GM23338 (cell line): ENCODE measurements around the gene SLX4IP. TPM values are rescaled to one million over a fixed set of nuclear protein-coding genes. Genes with fewer than 3 reads are reported as not detected.
A peak's percentile ranks its signal among the peaks of the same experiment; 100 is the strongest.

Source experiments
- ATAC-seq: fragments of 200-7000 bp; cut with Tn5 transposase; 3 replicates; pipeline ENCODE4 v1.9.1; 2020
- DNase-seq: peaks from one replicate; pipeline ENCODE4 v3.0.0-alpha.2; 2015; ENCODE audit warnings: low spot score
- H2AFZ ChIP-seq: fragments of 200-600 bp; sonication (generic); 2 replicates; pipeline ENCODE4 v1.8.0; 2016; ENCODE audit warnings: antibody characterized with exemption, mild to moderate bottlenecking, moderate library complexity
- H3F3A ChIP-seq: fragments of 200-600 bp; sonication (generic); replicated peaks from 2 replicates; pipeline ENCODE4 v1.8.0; 2017; ENCODE audit warnings: antibody characterized with exemption, mixed run types, low read depth
- H3K27ac ChIP-seq: fragments of 200-600 bp; sonication (generic); 2 replicates; pipeline ENCODE4 v1.6.1; 2016; ENCODE audit warnings: low read depth
- H3K27me3 ChIP-seq: fragments of 200-600 bp; sonication (generic); 2 replicates; pipeline ENCODE4 v1.8.0; 2016; ENCODE audit warnings: mild to moderate bottlenecking, mixed run types, moderate library complexity; ENCODE audit not compliant: insufficient read depth
- H3K36me3 ChIP-seq: fragments of 200-600 bp; sonication (generic); 2 replicates; pipeline ENCODE4 v1.8.0; 2016; ENCODE audit warnings: mild to moderate bottlenecking; ENCODE audit not compliant: insufficient read depth
- H3K4me1 ChIP-seq: fragments of 200-600 bp; sonication (generic); 2 replicates; pipeline ENCODE4 v1.8.0; 2016; ENCODE audit warnings: mild to moderate bottlenecking, moderate library complexity; ENCODE audit not compliant: insufficient read depth
- H3K4me2 ChIP-seq: fragments of 200-600 bp; sonication (generic); 2 replicates; pipeline ENCODE4 v1.7.1; 2017; ENCODE audit warnings: mixed run types
- H3K4me3 ChIP-seq: fragments of 200-600 bp; sonication (generic); 2 replicates; pipeline ENCODE4 v1.6.1; 2016; ENCODE audit warnings: mixed run types
- H3K79me2 ChIP-seq: fragments of 200-600 bp; sonication (generic); replicated peaks from 2 replicates; pipeline ENCODE4 v1.8.0; 2017; ENCODE audit warnings: mild to moderate bottlenecking; ENCODE audit not compliant: insufficient read depth
- H3K9me2 ChIP-seq: fragments of 200-600 bp; sonication (generic); 2 replicates; pipeline ENCODE4 v1.8.0; 2017; ENCODE audit not compliant: insufficient read depth
- H4K20me1 ChIP-seq: fragments of 200-600 bp; sonication (generic); replicated peaks from 2 replicates; pipeline ENCODE4 v1.8.0; 2017; ENCODE audit warnings: mild to moderate bottlenecking; ENCODE audit not compliant: insufficient read depth
- H3K27ac Mint-ChIP-seq: 2 replicates; pipeline ENCODE4 v1.8.0; 2020; ENCODE audit warnings: inconsistent platforms, mild to moderate bottlenecking, moderate library complexity, mixed read lengths
- H3K27me3 Mint-ChIP-seq: 3 replicates; pipeline ENCODE4 v1.8.0; 2022; ENCODE audit warnings: low read depth, mild to moderate bottlenecking, moderate library complexity, mixed read lengths, inconsistent platforms; ENCODE audit not compliant: insufficient read depth, poor library complexity
- H3K36me3 Mint-ChIP-seq: 3 replicates; pipeline ENCODE4 v1.8.0; 2021; ENCODE audit warnings: low read depth, mild to moderate bottlenecking, inconsistent platforms, moderate library complexity, mixed read lengths
- H3K4me1 Mint-ChIP-seq: 3 replicates; pipeline ENCODE4 v1.8.0; 2020; ENCODE audit warnings: mild to moderate bottlenecking, inconsistent platforms, mixed read lengths
- H3K4me3 Mint-ChIP-seq: 3 replicates; pipeline ENCODE4 v1.8.0; 2021; ENCODE audit warnings: moderate library complexity, mild to moderate bottlenecking, inconsistent platforms, mixed read lengths
- H3K9me3 Mint-ChIP-seq: 3 replicates; pipeline ENCODE4 v1.8.0; 2020; ENCODE audit warnings: moderate library complexity, mild to moderate bottlenecking, inconsistent platforms, mixed read lengths
- CREB1 ChIP-seq: fragments of 250-450 bp; sonication (Bioruptor Pico); IDR thresholded peaks from 2 replicates; pipeline ENCODE4 v1.5.0; 2020; ENCODE audit warnings: low read depth, mild to moderate bottlenecking, moderate library complexity
- CTCF ChIP-seq, 2 experiments: fragments of 200-600 bp in 1 of 2; sonication (generic) in 1 of 2; conservative IDR thresholded peaks; 2 replicates each; pipeline versions ENCODE4 v1.5.1 to v1.6.1; 2016 to 2017; ENCODE audit warnings: antibody characterized with exemption in 2 of 2, low read depth in 2 of 2, mild to moderate bottlenecking in 2 of 2, moderate library complexity in 1 of 2
- JUNB ChIP-seq: IDR thresholded peaks from one replicate; pipeline ENCODE4 v1.6.1; 2016; ENCODE audit warnings: antibody characterized with exemption; ENCODE audit not compliant: unreplicated experiment
- NANOG ChIP-seq: IDR thresholded peaks from 2 replicates; pipeline ENCODE4 v1.6.1; 2016; ENCODE audit warnings: antibody characterized with exemption, borderline replicate concordance
- POLR2AphosphoS5 ChIP-seq: IDR thresholded peaks from 2 replicates; pipeline ENCODE4 v1.6.1; 2016; ENCODE audit warnings: antibody characterized with exemption, low read depth
- ZNF331 ChIP-seq: fragments of 250-450 bp; sonication (Bioruptor Pico); IDR thresholded peaks from 2 replicates; pipeline ENCODE4 v1.5.0; 2020; ENCODE audit warnings: low read depth, mild to moderate bottlenecking, moderate library complexity
- polyA plus RNA-seq: library from polyadenylated mRNA; unstranded; fragments of >200 nt; fragmentation: Nextera tagmentation; extraction: Ambion mirVana; gene quantifications from 2 replicates; pipeline ENCODE4 v1.2.1, GENCODE V29; 2016
- total RNA-seq: library from RNA; depleted of rRNA; stranded (reverse); fragments of >200 nt; shearing (Covaris generic); gene quantifications from 2 replicates; pipeline ENCODE4 v1.2.3, GENCODE V29; 2014
- TF ChIP-seq, protein P1 (sequence below): fragments of 250-450 bp; sonication (Bioruptor Pico); IDR thresholded peaks from 2 replicates; pipeline ENCODE4 v1.5.0; 2020; ENCODE audit warnings: mild to moderate bottlenecking, moderate library complexity

Gene SLX4IP
- total and polyA plus RNA-seq, 2 experiments from 2014 or later = 9.1 to 9.8 TPM

GRCh38 chr20:10673842-10674683 lies 239.0 kb downstream of the SLX4IP start, which contains the start of gene JAG1:
JAG1 (minus strand) TSS chr20:10673999; CDS start chr20:10673530, 469 bp downstream.
- ATAC-seq = peak; percentile 59
- H3K27me3 ChIP-seq = peaks cover 8% of the 10 kb centered on the region; the same call in 1 of the 2 replicates
- peaks cover 39% of the 10 kb centered on the region for H3K79me2 ChIP-seq

GRCh38 chr20:10674684-10675449 lies 239.8 kb downstream of the SLX4IP start:
- no peak overlapping the region; the same call in 1 of the 2 replicates for H3K27ac Mint-ChIP-seq
- peaks cover 10% of the 10 kb centered on the region; the same call in 1 of the 3 replicates for H3K36me3 Mint-ChIP-seq
- no peaks in the 10 kb centered on the region for H3K9me2 ChIP-seq
- peak overlapping the region; percentile 65; the same call in 1 of the 2 replicates for H2AFZ ChIP-seq
- H3K4me3 Mint-ChIP-seq = peak overlapping the region; percentile 75
- H3K27ac ChIP-seq = peak overlapping the region; percentile 82
- no peaks in the 10 kb centered on the region for H3K9me3 Mint-ChIP-seq
- H4K20me1 ChIP-seq = no peaks in the 10 kb centered on the region
- H3F3A ChIP-seq = 0 out of 2 replicates have a peak, but pooled peaks cover 5% of the 10 kb centered on the region
- peak overlapping the region; percentile 99 for H3K4me2 ChIP-seq
- peaks cover 27% of the 10 kb centered on the region for H3K4me1 ChIP-seq
- peaks cover 31% of the 10 kb centered on the region for H3K79me2 ChIP-seq
- H3K36me3 ChIP-seq = no peaks in the 10 kb centered on the region
- DNase-seq (peak; percentile 85), ATAC-seq (peak; percentile 53)
- TF ChIP-seq NANOG = no peak
- TF ChIP-seq CTCF (conservative IDR thresholded peaks at IDR 0.05; ENCODE audit: low read depth in 2 of 2) = peak; percentile 51 to 72
- TF ChIP-seq ZNF331 = no peak
- TF ChIP-seq, protein P1, sequence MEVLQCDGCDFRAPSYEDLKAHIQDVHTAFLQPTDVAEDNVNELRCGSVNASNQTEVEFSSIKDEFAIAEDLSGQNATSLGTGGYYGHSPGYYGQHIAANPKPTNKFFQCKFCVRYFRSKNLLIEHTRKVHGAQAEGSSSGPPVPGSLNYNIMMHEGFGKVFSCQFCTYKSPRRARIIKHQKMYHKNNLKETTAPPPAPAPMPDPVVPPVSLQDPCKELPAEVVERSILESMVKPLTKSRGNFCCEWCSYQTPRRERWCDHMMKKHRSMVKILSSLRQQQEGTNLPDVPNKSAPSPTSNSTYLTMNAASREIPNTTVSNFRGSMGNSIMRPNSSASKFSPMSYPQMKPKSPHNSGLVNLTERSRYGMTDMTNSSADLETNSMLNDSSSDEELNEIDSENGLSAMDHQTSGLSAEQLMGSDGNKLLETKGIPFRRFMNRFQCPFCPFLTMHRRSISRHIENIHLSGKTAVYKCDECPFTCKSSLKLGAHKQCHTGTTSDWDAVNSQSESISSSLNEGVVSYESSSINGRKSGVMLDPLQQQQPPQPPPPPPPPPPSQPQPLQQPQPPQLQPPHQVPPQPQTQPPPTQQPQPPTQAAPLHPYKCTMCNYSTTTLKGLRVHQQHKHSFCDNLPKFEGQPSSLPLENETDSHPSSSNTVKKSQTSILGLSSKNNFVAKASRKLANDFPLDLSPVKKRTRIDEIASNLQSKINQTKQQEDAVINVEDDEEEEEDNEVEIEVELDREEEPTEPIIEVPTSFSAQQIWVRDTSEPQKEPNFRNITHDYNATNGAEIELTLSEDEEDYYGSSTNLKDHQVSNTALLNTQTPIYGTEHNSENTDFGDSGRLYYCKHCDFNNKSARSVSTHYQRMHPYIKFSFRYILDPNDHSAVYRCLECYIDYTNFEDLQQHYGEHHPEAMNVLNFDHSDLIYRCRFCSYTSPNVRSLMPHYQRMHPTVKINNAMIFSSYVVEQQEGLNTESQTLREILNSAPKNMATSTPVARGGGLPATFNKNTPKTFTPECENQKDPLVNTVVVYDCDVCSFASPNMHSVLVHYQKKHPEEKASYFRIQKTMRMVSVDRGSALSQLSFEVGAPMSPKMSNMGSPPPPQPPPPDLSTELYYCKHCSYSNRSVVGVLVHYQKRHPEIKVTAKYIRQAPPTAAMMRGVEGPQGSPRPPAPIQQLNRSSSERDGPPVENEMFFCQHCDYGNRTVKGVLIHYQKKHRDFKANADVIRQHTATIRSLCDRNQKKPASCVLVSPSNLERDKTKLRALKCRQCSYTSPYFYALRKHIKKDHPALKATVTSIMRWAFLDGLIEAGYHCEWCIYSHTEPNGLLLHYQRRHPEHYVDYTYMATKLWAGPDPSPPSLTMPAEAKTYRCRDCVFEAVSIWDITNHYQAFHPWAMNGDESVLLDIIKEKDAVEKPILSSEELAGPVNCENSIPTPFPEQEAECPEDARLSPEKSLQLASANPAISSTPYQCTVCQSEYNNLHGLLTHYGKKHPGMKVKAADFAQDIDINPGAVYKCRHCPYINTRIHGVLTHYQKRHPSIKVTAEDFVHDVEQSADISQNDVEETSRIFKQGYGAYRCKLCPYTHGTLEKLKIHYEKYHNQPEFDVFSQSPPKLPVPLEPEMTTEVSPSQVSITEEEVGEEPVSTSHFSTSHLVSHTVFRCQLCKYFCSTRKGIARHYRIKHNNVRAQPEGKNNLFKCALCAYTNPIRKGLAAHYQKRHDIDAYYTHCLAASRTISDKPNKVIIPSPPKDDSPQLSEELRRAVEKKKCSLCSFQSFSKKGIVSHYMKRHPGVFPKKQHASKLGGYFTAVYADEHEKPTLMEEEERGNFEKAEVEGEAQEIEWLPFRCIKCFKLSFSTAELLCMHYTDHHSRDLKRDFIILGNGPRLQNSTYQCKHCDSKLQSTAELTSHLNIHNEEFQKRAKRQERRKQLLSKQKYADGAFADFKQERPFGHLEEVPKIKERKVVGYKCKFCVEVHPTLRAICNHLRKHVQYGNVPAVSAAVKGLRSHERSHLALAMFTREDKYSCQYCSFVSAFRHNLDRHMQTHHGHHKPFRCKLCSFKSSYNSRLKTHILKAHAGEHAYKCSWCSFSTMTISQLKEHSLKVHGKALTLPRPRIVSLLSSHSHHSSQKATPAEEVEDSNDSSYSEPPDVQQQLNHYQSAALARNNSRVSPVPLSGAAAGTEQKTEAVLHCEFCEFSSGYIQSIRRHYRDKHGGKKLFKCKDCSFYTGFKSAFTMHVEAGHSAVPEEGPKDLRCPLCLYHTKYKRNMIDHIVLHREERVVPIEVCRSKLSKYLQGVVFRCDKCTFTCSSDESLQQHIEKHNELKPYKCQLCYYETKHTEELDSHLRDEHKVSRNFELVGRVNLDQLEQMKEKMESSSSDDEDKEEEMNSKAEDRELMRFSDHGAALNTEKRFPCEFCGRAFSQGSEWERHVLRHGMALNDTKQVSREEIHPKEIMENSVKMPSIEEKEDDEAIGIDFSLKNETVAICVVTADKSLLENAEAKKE (CRISPR knock-in tag) = no peak
- peak; percentile 16; the same call in 1 of the 2 replicates for TF ChIP-seq CREB1 (CRISPR knock-in tag)
- TF ChIP-seq JUNB = no peak
- peak overlapping the region; percentile 92 for H3K4me3 ChIP-seq
- H3K4me1 Mint-ChIP-seq = peaks cover 31% of the 10 kb centered on the region
- peaks cover 8% of the 10 kb centered on the region; the same call in 1 of the 2 replicates for H3K27me3 ChIP-seq
- peaks cover 20% of the 10 kb centered on the region for H3K27me3 Mint-ChIP-seq

More at GRCh38 chr20:10673842-10674683, 239.0 kb downstream of the SLX4IP start, which contains the start of gene JAG1:
- Histone ChIP-seq H3K36me3 (no peaks in the 10 kb centered on the region), H3K9me2 (no peaks in the 10 kb centered on the region), H3K27ac (peak within 1 kb of the TSS; percentile 82), H2AFZ (peak within 1 kb of the TSS; percentile 87), H3K4me2 (peak within 1 kb of the TSS; percentile 99), H3K4me3 (peak within 1 kb of the TSS; percentile 92), H3K4me1 (peaks cover 31% of the 10 kb centered on the region), H4K20me1 (no peaks in the 10 kb centered on the region), H3F3A (0 out of 2 replicates have a peak, but pooled peaks cover 5% of the 10 kb centered on the region)
- peak within 1 kb of the TSS; percentile 98 for H3K27ac Mint-ChIP-seq
- TF ChIP-seq POLR2AphosphoS5 (peak; percentile 82), ZNF331 (no peak)
- peaks cover 20% of the 10 kb centered on the region for H3K27me3 Mint-ChIP-seq
- no peaks in the 10 kb centered on the region for H3K9me3 Mint-ChIP-seq
- peak; percentile 97 for DNase-seq
- H3K4me1 Mint-ChIP-seq = peaks cover 39% of the 10 kb centered on the region
- peaks cover 12% of the 10 kb centered on the region; the same call in 2 of the 3 replicates for H3K36me3 Mint-ChIP-seq
- peak within 1 kb of the TSS; percentile 94 for H3K4me3 Mint-ChIP-seq
